Adrenal gland (tissue), 19 donors: Measurements from ENCODE around the gene REST. TPM values are rescaled to one million over a fixed set of nuclear protein-coding genes. Genes with fewer than 3 reads are reported as not detected.
A peak's percentile ranks its signal among the peaks of the same experiment; 100 is the strongest.

Source experiments
- DNase-seq, 7 donors: peaks; one replicate each; pipeline ENCODE4 v3.0.0-alpha.2; 2019 to 2020
- H3K27ac ChIP-seq, 5 donors: fragments of 200-600 bp; sonication (generic) in 4 of 5; 1 replicate in 3 of 5; 2 replicates in 2 of 5; pipeline versions ENCODE4 v1.5.1 to v1.8.0; 2016 to 2020; ENCODE audit warnings: mild to moderate bottlenecking in 1 of 5
- H3K27me3 ChIP-seq: fragments of 200-600 bp; 2 replicates; pipeline ENCODE4 v1.8.0; 2021
- H3K36me3 ChIP-seq, 2 donors: fragments of 200-600 bp; replicated peaks in 1 of 2; 1 replicate in 1 of 2; 2 replicates in 1 of 2; pipeline versions ENCODE4 v1.5.1 to v1.8.0; 2018 to 2022
- H3K4me1 ChIP-seq, 2 donors: fragments of 200-600 bp; replicated peaks in 1 of 2; 1 replicate in 1 of 2; 2 replicates in 1 of 2; pipeline versions ENCODE4 v1.5.1 to v1.8.0; 2018 to 2021
- H3K4me3 ChIP-seq, 4 donors: fragments of 200-600 bp; sonication (generic) in 3 of 4; one replicate each; pipeline ENCODE4 v1.5.1; 2016 to 2018
- H3K9me3 ChIP-seq, 3 donors: fragments of 200-600 bp; sonication (generic) in 1 of 3; replicated peaks in 1 of 3; 1 replicate in 2 of 3; 2 replicates in 1 of 3; pipeline versions ENCODE4 v1.5.1 to v1.8.0; 2016 to 2021
- CTCF ChIP-seq, 6 experiments: fragments of 450-650 bp in 4 of 6; fragments of 200-600 bp in 2 of 6; sonication (generic) in 1 of 6; IDR thresholded peaks; 1 replicate in 5 of 6; 2 replicates in 1 of 6; pipeline versions ENCODE4 v1.5.1 to v1.8.0; 2016 to 2021; ENCODE audit warnings: antibody characterized with exemption in 6 of 6, mild to moderate bottlenecking in 2 of 6, moderate library complexity in 1 of 6
- POLR2A ChIP-seq, 2 donors: fragments of 450-650 bp; IDR thresholded peaks; one replicate each; pipeline ENCODE4 v1.6.1; 2017; ENCODE audit warnings: antibody characterized with exemption in 2 of 2, mild to moderate bottlenecking in 2 of 2, moderate library complexity in 1 of 2
- WGBS, 4 donors: extraction: QIAGEN DNeasy Blood & Tissue Kit in 2 of 4; methylation state at CpG; one replicate each; pipeline versions ENCODE4 v1.1.5 to v1.1.7; 2013 to 2017; 5-methylcytosine and 5-hydroxymethylcytosine counted together
- intact Hi-C, 2 donors: fragments of 100-400 bp; cut with DNase I; formaldehyde crosslinking; loops; one replicate each; pipeline versions ENCODE4 v1.14.1 to v1.15.0; 2022 to 2023
- long read RNA-seq, 10 donors: library from polyadenylated mRNA in 3 of 10; unstranded in 2 of 10; stranded (forward) in 1 of 10; transcript quantifications; one replicate each; pipeline ENCODE4 v2.0.0 and lab custom pipeline, GENCODE V29; 2021 to 2026
- polyA plus RNA-seq, 3 donors: library from polyadenylated mRNA; stranded (reverse); fragments of 200-250 nt in 2 of 3; fragments of 350-450 nt in 1 of 3; fragmentation: Illumina TruSeq in 1 of 3; extraction: RNeasy Lipid Tissue Mini Kit (QIAGEN cat#74804) in 1 of 3; gene quantifications; one replicate each; pipeline ENCODE4 v1.2.3, GENCODE V29; 2013 to 2014
- total RNA-seq, 9 donors: library from RNA; depleted of rRNA in 4 of 9; stranded (reverse); fragments of >200 nt in 4 of 9; fragments of 120-200 nt in 1 of 9; fragmentation: NEBNext Ultra II Directional in 1 of 9; extraction: Animal tissue kit (Norgen Biotek cat#: 25700) in 1 of 9; gene quantifications; one replicate each; pipeline versions ENCODE4 v1.1.0 to v1.2.4, GENCODE V29; 2013 to 2023
- donor health status: healthy with polysubstance abuse.
- donor health status: Bipolar disorder and iron deficiency.
- donor health status: DM: yes; HTN: yes; CAD: no.
- donor health status: DM: no; HTN: no; CAD: no.
- donor health status: DM: no; HTN: no; CAD: no.
- donor health status: DM: yes; HTN: yes; CAD: no.

The REST gene
- total RNA-seq (10 to 100 TPM; 19.8 to 42.3 (median 32.8) TPM), polyA plus RNA-seq (10 to 100 TPM in 1 of 3 donors, 1 to 10 TPM in 2; 3.3 to 16.4 (median 6.4) TPM)
- long read RNA-seq, donor 1, full-length matches to known transcripts = 2 of 33 reads
- long read RNA-seq, donor 1, partial matches to known transcripts = 18 of 33 reads
- long read RNA-seq, donor 1, other reads (novel, unspliced or antisense) = 13 of 33 reads
- long read RNA-seq, donor 2, full-length matches to known transcripts = 6 of 6 reads
- long read RNA-seq, donor 2, partial matches to known transcripts = 0 of 6 reads
- long read RNA-seq, donor 2, other reads (novel, unspliced or antisense) = 0 of 6 reads
- long read RNA-seq, donor 3, full-length matches to known transcripts = 1 of 1 reads
- long read RNA-seq, donor 3, partial matches to known transcripts = 0 of 1 reads
- long read RNA-seq, donor 3, other reads (novel, unspliced or antisense) = 0 of 1 reads
- long read RNA-seq, donor 4, full-length matches to known transcripts = 5 of 17 reads
- long read RNA-seq, donor 4, partial matches to known transcripts = 4 of 17 reads
- long read RNA-seq, donor 4, other reads (novel, unspliced or antisense) = 8 of 17 reads
- long read RNA-seq, donor 5, full-length matches to known transcripts = 6 of 14 reads
- long read RNA-seq, donor 5, partial matches to known transcripts = 0 of 14 reads
- long read RNA-seq, donor 5, other reads (novel, unspliced or antisense) = 8 of 14 reads
- long read RNA-seq, donor 6, full-length matches to known transcripts = 5 of 9 reads
- long read RNA-seq, donor 6, partial matches to known transcripts = 0 of 9 reads
- long read RNA-seq, donor 6, other reads (novel, unspliced or antisense) = 4 of 9 reads
- long read RNA-seq, donor 7, full-length matches to known transcripts = 1 of 1 reads
- long read RNA-seq, donor 7, partial matches to known transcripts = 0 of 1 reads
- long read RNA-seq, donor 7, other reads (novel, unspliced or antisense) = 0 of 1 reads
- long read RNA-seq, donor 8, full-length matches to known transcripts = 6 of 6 reads
- long read RNA-seq, donor 8, partial matches to known transcripts = 0 of 6 reads
- long read RNA-seq, donor 8, other reads (novel, unspliced or antisense) = 0 of 6 reads
- long read RNA-seq, donor 9, full-length matches to known transcripts = 4 of 18 reads
- long read RNA-seq, donor 9, partial matches to known transcripts = 14 of 18 reads
- long read RNA-seq, donor 9, other reads (novel, unspliced or antisense) = 0 of 18 reads
- long read RNA-seq, donor 10, full-length matches to known transcripts = 3 of 16 reads
- long read RNA-seq, donor 10, partial matches to known transcripts = 0 of 16 reads
- long read RNA-seq, donor 10, other reads (novel, unspliced or antisense) = 13 of 16 reads

GRCh38 chr4:56907489-56908205 is at the start of gene REST:
TSS of gene REST (plus strand) at chr4:56907900. CDS start at chr4:56910639, 2,739 bp downstream.
- peak; percentile 65 to 80 (median 73) for DNase-seq
- Histone ChIP-seq H3K27me3 (no peaks in the 10 kb centered on the region), H3K27ac (peak within 1 kb of the TSS; percentile 79 to 97 (median 92)), H3K9me3 (no peaks in the 10 kb centered on the region), H3K4me1 (peaks cover 0 to 26% of the 10 kb centered on the region in 2 donors), H3K36me3 (no peaks in the 10 kb centered on the region), H3K4me3 (peak within 1 kb of the TSS; percentile 60 to 96 (median 82))
- TF ChIP-seq POLR2A (IDR thresholded peaks at IDR 0.05) (peak; percentile 72 to 84), CTCF (IDR thresholded peaks at IDR 0.05) (peak in 1 of 6 experiments; percentile 1)
- 0% methylated on average over 10 to 73 of the region's 74 CpGs for WGBS, 4 donors
- intact Hi-C loops = loop anchor here in 1 of 2 donors (5.0 kb wide), 1 partner anchor 70 kb away; the partner anchor contains the start of genes NOA1 and POLR2B

- Histone ChIP-seq H3K4me1 (no peaks in the 10 kb centered on the region), H3K27me3 (no peaks in the 10 kb centered on the region), H3K27ac (no peak overlapping the region), H3K4me3 (no peak overlapping the region), H3K9me3 (no peaks in the 10 kb centered on the region), H3K36me3 (no peaks in the 10 kb centered on the region)
- intact Hi-C loops = no loop called here
- DNase-seq = no peak
- TF ChIP-seq CTCF (IDR thresholded peaks at IDR 0.05) (no peak), POLR2A (IDR thresholded peaks at IDR 0.05) (no peak)
- WGBS, 4 donors = 93 to 95% (median 95%) methylated on average over 5 of the region's 5 CpGs
These were observed 47.9 kb upstream of the REST start for GRCh38 chr4:56859841-56860240.

GRCh38 chr4:56860781-56861180 is 46.9 kb upstream of the REST start:
- no peak overlapping the region for H3K27ac ChIP-seq
- intact Hi-C loops = no loop called here

More at GRCh38 chr4:56860781-56861180, 46.9 kb upstream of the REST start:
- no peak for DNase-seq
- 80 to 93% (median 92%) methylated on average over 3 of the region's 3 CpGs for WGBS, 4 donors
- Histone ChIP-seq H3K9me3 (no peaks in the 10 kb centered on the region), H3K27me3 (no peaks in the 10 kb centered on the region), H3K4me3 (no peak overlapping the region), H3K4me1 (no peaks in the 10 kb centered on the region), H3K36me3 (no peaks in the 10 kb centered on the region)
- TF ChIP-seq POLR2A (IDR thresholded peaks at IDR 0.05) (no peak), CTCF (IDR thresholded peaks at IDR 0.05) (no peak)
